Measurements from ENCODE around the gene CHRNB1.

GRCh38 chr17:7471729-7472128 lies 26.9 kb downstream of the CHRNB1 start:
- no peak for TF ChIP-seq POLR2A (IDR thresholded peaks at IDR 0.05)
- no peak for TF ChIP-seq CTCF (IDR thresholded peaks at IDR 0.05 in 8 of 11, conservative IDR thresholded peaks at IDR 0.05 in 3 of 11)
- no peak for TF ChIP-seq POLR2AphosphoS5 (IDR thresholded peaks at IDR 0.05)

Data from spleen (tissue), 7 donors.